HG02938 (cell line): ENCODE data around the gene RACK1.
"Not testable (repeated sequence)": the region's sequence is repeated elsewhere in the genome, so short reads cannot be mapped to it uniquely, and the experiment has no call there.

Experiments
- ATAC-seq: cut with Tn5 transposase; IDR thresholded peaks from one replicate; pipeline ENCODE4 v1.9.1; 2021; ENCODE audit warnings: mild to moderate bottlenecking, moderate library complexity; ENCODE audit not compliant: unreplicated experiment

RACK1 gene

GRCh38 chr5:181217111-181217802 is 26.4 kb downstream of the RACK1 start:
- no peak for ATAC-seq

- no peak for ATAC-seq
Measured at GRCh38 chr5:181215997-181216989, 27.4 kb downstream of the RACK1 start.

- ATAC-seq: not testable (repeated sequence)
Measured at GRCh38 chr5:181214249-181214648, 29.5 kb downstream of the RACK1 start.

- ATAC-seq: no peak
Measured at GRCh38 chr5:181212934-181213333, 30.8 kb downstream of the RACK1 start.

- no peak for ATAC-seq
Measured at GRCh38 chr5:181212080-181212479, 31.6 kb downstream of the RACK1 start.

GRCh38 chr5:181211208-181211607 is 32.5 kb downstream of the RACK1 start:
- no peak for ATAC-seq

- not testable (repeated sequence) for ATAC-seq
Measured at GRCh38 chr5:181210698-181211097, 33.0 kb downstream of the RACK1 start.

- not testable (repeated sequence) for ATAC-seq
Measured at GRCh38 chr5:181210148-181210547, 33.6 kb downstream of the RACK1 start.

GRCh38 chr5:181209006-181209405 is 34.7 kb downstream of the RACK1 start:
- not testable (repeated sequence) for ATAC-seq

GRCh38 chr5:181207960-181208253 is 35.8 kb downstream of the RACK1 start:
- ATAC-seq: no peak

GRCh38 chr5:181207214-181207959 is 36.3 kb downstream of the RACK1 start:
- no peak for ATAC-seq

GRCh38 chr5:181205761-181206649 is 37.7 kb downstream of the RACK1 start:
- ATAC-seq: no peak

GRCh38 chr5:181204826-181205760 is 38.6 kb downstream of the RACK1 start, which contains the start of gene TRIM7:
TRIM7 (minus strand) TSS chr5:181205196; CDS start chr5:181205110, 86 bp downstream.
- no peak for ATAC-seq

- ATAC-seq: no peak
Measured at GRCh38 chr5:181204113-181204825, 39.4 kb downstream of the RACK1 start.

GRCh38 chr5:181203777-181204112 is 40.0 kb downstream of the RACK1 start:
- no peak for ATAC-seq

- no peak for ATAC-seq
Measured at GRCh38 chr5:181203093-181203711, 40.5 kb downstream of the RACK1 start.

GRCh38 chr5:181200816-181201215 is 42.9 kb downstream of the RACK1 start:
- ATAC-seq: no peak
